Stimulated activated effector memory CD8-positive, alpha-beta T cell treated with anti-CD3 and anti-CD28 coated beads, Interleukin-12 subunit alpha, Interleukin-12 subunit beta, amount 100 ng/mL, for 72 hours (primary cell): Measurements from ENCODE around the gene FNDC3B.
A peak's percentile ranks its signal among the peaks of the same experiment; 100 is the strongest.

Source experiments
- ATAC-seq: fragments of 150-1000 bp; cut with Tn5 transposase; 2 replicates; pipeline ENCODE4 v1.10.0; 2021
- DNase-seq, 2 donors: peaks; one replicate each; pipeline ENCODE4 v3.0.0; 2021 to 2022; ENCODE audit warnings: low spot score in 2 of 2
- H3K27ac Mint-ChIP-seq: one replicate; pipeline ENCODE4 v1.8.0; 2022; ENCODE audit warnings: mild to moderate bottlenecking, mixed read lengths
- H3K36me3 Mint-ChIP-seq: one replicate; pipeline ENCODE4 v1.8.0; 2022; ENCODE audit warnings: mild to moderate bottlenecking, mixed read lengths
- H3K4me1 Mint-ChIP-seq: one replicate; pipeline ENCODE4 v1.8.0; 2022; ENCODE audit warnings: mixed read lengths
- H3K4me3 Mint-ChIP-seq: one replicate; pipeline ENCODE4 v1.8.0; 2022; ENCODE audit warnings: mild to moderate bottlenecking, mixed read lengths
- H3K9me3 Mint-ChIP-seq: one replicate; pipeline ENCODE4 v1.8.0; 2022; ENCODE audit warnings: mixed read lengths

FNDC3B gene

DNA sequence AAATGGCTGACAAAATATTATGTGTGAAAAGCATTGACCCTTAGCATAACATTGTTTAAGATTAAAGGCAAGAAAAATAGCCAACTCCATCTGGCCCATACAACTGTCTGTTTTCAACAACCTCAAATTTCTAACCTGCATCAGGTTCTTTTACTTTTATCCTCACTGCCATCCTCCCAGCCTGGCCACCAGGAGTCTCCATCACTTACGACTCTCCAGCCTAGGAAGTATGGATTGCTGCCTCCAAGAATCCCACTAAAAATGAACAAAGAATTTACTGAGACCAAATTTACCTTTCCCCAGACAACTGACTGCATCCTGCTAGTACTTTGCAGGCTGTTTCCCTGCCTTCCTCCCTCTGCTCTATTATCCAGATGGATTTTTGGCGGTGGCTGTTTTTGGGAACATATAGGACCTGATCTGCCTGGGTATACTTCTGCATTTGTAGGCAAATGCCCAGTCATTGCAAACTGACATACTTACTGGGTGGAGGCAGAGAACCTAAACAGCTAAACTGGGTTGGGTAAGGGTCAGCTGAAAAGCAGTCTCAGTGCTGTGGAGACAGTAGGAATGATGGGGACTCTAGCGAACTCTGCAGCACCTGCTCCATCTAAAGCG, 264.7 kb downstream of the FNDC3B start:
- Mint-ChIP-seq H3K4me1 (no peaks in the 10 kb centered on the region), H3K36me3 (peaks cover 45% of the 10 kb centered on the region), H3K4me3 (no peak overlapping the region), H3K9me3 (no peaks in the 10 kb centered on the region), H3K27ac (no peak overlapping the region)
- ATAC-seq, result no peak
- DNase-seq, result no peak

DNA sequence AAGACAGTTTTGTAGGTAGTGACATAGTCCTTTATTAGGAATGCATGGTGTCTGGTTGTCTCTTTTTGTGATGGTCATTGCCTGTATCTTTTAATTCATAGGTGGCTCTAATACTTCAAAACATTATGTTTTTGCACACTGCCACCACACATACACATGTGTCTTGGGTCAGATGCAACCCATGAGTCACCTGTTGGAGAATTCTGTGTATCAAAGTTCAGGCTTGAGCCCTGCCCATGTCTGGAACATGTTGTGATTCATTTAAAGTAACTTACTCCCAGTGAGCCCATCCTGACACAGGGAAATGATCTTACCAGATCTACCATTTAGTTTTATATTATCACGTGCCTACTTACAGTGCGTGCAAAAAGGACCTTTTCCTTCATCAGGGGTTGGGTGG, 266.2 kb downstream of the FNDC3B start:
- peaks cover 45% of the 10 kb centered on the region for H3K36me3 Mint-ChIP-seq
- no peak for ATAC-seq
- H3K27ac Mint-ChIP-seq, result no peak overlapping the region
- no peaks in the 10 kb centered on the region for H3K4me1 Mint-ChIP-seq
- H3K9me3 Mint-ChIP-seq, result no peaks in the 10 kb centered on the region
- no peak for DNase-seq
- H3K4me3 Mint-ChIP-seq, result no peak overlapping the region

DNA sequence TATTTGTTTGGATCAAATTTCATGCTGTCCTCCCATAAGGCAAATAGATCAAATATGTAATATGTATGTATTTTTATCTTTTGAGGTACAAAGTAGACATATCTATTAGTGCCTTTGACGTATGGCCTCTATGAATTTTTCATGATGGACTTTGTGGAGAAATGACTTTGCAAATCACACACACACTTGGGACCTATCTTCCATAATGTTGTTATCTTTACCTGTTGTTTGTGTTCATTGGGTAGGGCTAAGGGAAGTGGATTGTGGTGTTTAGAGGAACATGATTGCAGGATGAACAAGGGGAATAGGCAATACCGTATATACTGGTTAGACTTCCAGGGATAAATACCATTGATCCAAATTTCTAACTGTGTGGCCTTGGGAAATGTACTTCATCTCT, 266.6 kb downstream of the FNDC3B start:
- H3K36me3 Mint-ChIP-seq, result peaks cover 48% of the 10 kb centered on the region
- H3K4me1 Mint-ChIP-seq, result no peaks in the 10 kb centered on the region
- DNase-seq (no peak), ATAC-seq (no peak)
- no peak overlapping the region for H3K27ac Mint-ChIP-seq
- no peaks in the 10 kb centered on the region for H3K9me3 Mint-ChIP-seq
- no peak overlapping the region for H3K4me3 Mint-ChIP-seq

DNA sequence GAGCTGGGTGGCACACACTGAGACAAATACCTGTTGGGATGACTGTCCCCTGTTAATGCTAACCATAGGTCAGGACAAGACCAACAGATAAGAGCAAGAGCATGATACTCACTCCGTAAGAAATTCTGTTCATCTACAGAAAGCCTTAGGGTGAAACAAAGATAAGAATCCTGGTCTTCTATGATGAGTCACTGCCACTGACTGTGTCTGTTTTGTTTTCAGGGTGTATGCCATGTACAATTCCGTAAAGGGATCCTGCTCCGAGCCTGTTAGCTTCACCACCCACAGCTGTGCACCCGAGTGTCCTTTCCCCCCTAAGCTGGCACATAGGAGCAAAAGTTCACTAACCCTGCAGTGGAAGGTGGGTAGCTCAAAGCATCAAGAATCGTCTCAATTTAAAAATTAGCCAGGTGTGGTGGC, 267.8 kb downstream of the FNDC3B start:
- no peak overlapping the region for H3K27ac Mint-ChIP-seq
- no peak for ATAC-seq
- no peaks in the 10 kb centered on the region for H3K9me3 Mint-ChIP-seq
- H3K4me3 Mint-ChIP-seq, result no peak overlapping the region
- no peak for DNase-seq
- peaks cover 59% of the 10 kb centered on the region for H3K36me3 Mint-ChIP-seq
- no peaks in the 10 kb centered on the region for H3K4me1 Mint-ChIP-seq

DNA sequence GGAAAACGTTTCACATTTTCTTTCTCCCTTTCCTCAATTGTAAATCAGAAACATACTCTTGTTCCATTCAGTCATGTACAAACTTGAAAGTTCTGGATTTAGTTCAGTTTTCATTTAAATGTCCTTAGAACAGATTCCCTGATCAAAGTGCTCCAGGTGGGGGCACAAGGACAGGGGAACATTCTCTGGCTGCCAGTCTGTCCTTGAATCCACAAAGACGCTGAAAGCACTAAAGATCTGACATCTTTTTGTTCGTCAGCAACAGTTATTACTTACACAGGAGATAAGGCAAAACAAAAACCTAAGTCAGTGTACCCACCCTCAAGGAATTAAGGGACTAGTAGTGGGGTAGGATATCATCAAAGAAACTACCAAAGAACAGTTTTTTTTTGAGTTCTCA, 269.7 kb downstream of the FNDC3B start:
- no peaks in the 10 kb centered on the region for H3K9me3 Mint-ChIP-seq
- H3K27ac Mint-ChIP-seq, result peak overlapping the region; percentile 40
- no peak for DNase-seq
- H3K36me3 Mint-ChIP-seq, result peaks cover 70% of the 10 kb centered on the region
- H3K4me1 Mint-ChIP-seq, result no peaks in the 10 kb centered on the region
- no peak for ATAC-seq
- H3K4me3 Mint-ChIP-seq, result no peak overlapping the region

DNA sequence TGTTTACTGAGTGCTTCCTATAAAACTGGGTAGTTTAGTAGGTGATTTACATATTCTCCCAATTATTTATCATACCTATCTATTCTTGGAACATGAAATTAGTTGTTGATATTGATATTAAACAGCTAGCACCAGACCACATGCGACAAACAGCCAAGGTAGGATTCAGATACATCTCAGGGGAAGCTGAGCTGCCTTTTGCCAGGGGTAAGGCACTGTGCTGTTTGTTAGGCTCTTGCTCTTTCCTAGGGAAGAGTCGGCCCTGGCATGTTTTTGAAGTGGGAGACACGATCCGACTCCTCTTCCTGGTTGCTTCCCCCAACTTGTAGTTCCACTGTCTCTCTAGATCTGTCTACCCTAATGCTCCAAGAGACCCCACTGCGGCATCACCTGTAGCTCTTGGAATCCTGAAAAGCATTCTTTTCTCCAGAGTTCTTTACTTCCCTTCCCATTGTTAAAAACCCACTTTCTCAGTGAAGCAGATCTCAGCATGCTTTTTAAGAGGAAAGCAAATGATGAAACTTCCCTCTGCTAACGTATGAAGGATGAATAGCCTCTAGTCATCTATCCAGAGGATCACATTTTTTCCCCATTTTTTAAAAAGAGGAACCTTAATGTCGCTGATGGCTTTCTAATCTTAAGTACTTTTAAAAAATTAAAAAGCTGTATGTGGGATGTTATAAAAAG, 270.5 kb downstream of the FNDC3B start:
- Mint-ChIP-seq H3K36me3 (peaks cover 66% of the 10 kb centered on the region), H3K4me1 (no peaks in the 10 kb centered on the region), H3K27ac (no peak overlapping the region), H3K4me3 (no peak overlapping the region), H3K9me3 (no peaks in the 10 kb centered on the region)
- DNase-seq (no peak), ATAC-seq (no peak)

DNA sequence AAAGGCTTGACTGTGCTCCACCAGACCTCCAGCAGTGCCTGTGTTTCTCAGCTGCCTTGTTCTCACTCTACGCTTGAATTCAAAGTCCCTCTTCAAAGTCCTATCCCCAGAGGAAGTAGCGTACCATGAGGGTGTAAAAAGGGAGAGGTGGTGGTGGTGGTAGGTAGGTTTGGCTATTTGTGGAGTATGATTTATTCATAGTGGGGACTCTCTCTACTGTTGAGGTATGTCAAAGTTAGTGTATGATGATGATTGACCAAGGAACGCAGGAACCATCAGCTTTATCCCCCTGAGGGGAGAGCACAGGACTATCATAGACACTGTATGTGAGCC, 271.0 kb downstream of the FNDC3B start:
- Mint-ChIP-seq H3K27ac (no peak overlapping the region), H3K36me3 (peaks cover 71% of the 10 kb centered on the region)

DNA sequence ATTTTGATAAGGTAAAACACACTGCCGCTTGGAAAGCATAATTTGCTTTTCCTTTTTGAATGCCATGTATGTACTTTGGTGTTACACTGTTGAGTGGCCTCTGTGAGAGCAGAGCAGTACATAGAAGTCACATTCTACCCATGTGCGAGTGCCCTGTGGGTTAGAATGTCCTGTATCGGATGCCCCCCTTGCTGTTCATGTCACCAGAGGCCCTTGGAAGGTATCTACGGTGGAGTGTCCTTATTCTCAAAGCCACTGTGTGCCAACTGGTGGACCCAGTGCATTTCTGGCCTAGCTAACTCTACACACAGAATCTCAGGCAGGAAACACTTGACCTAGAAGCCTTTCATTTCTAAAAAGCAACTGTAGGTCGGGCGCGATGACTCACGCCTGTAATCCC, 271.8 kb downstream of the FNDC3B start:
- peaks cover 79% of the 10 kb centered on the region for H3K36me3 Mint-ChIP-seq
- no peak overlapping the region for H3K27ac Mint-ChIP-seq

More for the DNA sequence above, 271.0 kb downstream of the FNDC3B start:
- ATAC-seq (no peak), DNase-seq (no peak)
- Mint-ChIP-seq H3K4me1 (no peaks in the 10 kb centered on the region), H3K4me3 (no peak overlapping the region), H3K9me3 (no peaks in the 10 kb centered on the region)

DNA sequence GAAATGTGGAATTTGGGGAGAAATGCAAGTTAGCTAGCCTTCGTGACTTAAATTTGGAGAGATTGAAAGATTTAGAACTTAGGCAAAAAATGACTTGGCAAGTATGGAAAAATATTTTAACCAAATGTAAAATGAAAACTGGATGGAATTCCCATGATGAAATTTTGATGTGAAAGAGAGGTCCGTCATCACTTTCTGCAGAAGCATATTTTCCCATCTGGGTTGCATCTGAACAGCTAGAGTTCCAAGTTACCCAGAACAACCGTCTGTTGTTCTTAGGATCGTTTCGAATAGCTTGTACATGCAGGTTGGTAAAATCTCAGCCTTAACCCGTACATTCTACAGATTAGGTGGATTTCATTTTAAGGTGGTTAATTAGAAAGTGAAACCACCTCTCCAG, 272.6 kb downstream of the FNDC3B start:
- DNase-seq (no peak), ATAC-seq (no peak)
- Mint-ChIP-seq H3K36me3 (peaks cover 85% of the 10 kb centered on the region), H3K4me3 (no peak overlapping the region), H3K4me1 (no peaks in the 10 kb centered on the region), H3K27ac (no peak overlapping the region), H3K9me3 (no peaks in the 10 kb centered on the region)

More for the DNA sequence above, 271.8 kb downstream of the FNDC3B start:
- no peak overlapping the region for H3K4me3 Mint-ChIP-seq
- no peaks in the 10 kb centered on the region for H3K4me1 Mint-ChIP-seq
- no peaks in the 10 kb centered on the region for H3K9me3 Mint-ChIP-seq
- ATAC-seq (no peak), DNase-seq (no peak)

DNA sequence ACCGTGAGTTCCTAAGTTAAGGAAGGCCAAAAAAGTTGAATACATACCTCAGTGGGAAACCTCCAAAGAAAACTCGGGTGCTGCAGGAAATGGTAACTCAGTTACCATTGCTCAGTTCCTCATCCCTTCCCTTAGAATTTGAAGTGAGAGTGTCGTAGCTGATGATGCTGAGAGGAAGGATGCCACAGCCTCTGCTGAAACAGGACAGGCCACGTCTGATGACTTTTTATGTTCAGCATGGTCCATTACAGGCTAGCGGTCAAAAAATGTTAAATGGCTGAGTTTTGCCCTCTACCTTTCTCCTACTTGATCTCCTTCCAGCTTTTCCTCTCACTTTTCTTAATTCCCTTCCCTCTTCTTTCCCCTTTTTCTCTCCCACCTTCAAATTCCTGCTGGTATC, 273.3 kb downstream of the FNDC3B start:
- H3K27ac Mint-ChIP-seq, result no peak overlapping the region
- H3K4me1 Mint-ChIP-seq, result peaks cover 2% of the 10 kb centered on the region
- peaks cover 85% of the 10 kb centered on the region for H3K36me3 Mint-ChIP-seq
- no peaks in the 10 kb centered on the region for H3K9me3 Mint-ChIP-seq
- H3K4me3 Mint-ChIP-seq, result no peak overlapping the region
- no peak for DNase-seq
- no peak for ATAC-seq

DNA sequence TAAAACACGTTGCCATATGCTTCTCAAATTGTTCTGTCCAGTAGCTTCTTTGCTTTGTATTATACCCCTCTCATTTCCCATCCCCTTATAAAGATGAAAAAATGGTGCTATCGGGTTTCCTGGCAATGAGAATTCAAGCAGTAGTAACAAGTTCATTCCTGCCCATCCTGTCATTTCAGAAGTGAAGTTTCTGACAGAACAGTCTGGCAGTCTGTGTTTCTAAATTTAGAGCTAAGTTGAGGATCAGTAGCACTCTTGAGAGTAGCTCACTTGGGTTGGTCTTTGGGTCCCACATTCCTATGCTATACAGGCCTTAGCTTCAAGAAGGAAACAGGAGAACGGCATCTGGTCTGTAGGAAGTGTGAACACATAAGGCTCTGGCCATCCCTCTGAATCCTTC, 274.3 kb downstream of the FNDC3B start:
- Mint-ChIP-seq H3K4me1 (peaks cover 8% of the 10 kb centered on the region), H3K36me3 (peaks cover 75% of the 10 kb centered on the region), H3K27ac (peak overlapping the region; percentile 14), H3K9me3 (no peaks in the 10 kb centered on the region), H3K4me3 (no peak overlapping the region)
- no peak for ATAC-seq
- no peak for DNase-seq

DNA sequence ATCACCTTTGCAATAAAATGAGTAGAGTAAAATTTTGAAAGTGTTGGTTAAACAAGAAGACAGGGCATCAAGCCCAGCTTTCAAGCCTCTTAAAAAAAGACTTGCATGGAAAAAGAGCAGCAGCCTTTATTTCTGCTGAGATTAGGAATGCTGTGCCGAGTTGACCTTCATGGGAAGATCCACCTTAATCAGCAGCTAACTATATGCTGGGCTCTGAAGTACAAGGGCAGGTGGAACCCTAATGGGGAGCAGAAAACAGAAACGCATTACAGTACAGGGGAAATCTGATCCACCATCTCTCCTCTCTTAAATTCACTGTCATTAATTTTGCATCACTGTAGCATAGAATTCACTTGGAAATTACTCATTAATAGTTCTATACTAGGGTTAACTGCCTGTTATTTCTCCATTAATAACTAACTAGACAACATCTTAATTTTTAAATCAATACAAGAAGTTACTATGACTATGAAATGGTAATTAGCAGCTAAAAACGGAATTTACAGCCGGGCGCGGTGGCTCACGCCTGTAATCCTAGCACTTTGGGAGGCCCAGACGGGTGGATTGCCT, 275.3 kb downstream of the FNDC3B start:
- peaks cover 74% of the 10 kb centered on the region for H3K36me3 Mint-ChIP-seq
- DNase-seq (no peak), ATAC-seq (no peak)
- no peaks in the 10 kb centered on the region for H3K9me3 Mint-ChIP-seq
- H3K27ac Mint-ChIP-seq, result no peak overlapping the region
- no peak overlapping the region for H3K4me3 Mint-ChIP-seq
- peaks cover 8% of the 10 kb centered on the region for H3K4me1 Mint-ChIP-seq

DNA sequence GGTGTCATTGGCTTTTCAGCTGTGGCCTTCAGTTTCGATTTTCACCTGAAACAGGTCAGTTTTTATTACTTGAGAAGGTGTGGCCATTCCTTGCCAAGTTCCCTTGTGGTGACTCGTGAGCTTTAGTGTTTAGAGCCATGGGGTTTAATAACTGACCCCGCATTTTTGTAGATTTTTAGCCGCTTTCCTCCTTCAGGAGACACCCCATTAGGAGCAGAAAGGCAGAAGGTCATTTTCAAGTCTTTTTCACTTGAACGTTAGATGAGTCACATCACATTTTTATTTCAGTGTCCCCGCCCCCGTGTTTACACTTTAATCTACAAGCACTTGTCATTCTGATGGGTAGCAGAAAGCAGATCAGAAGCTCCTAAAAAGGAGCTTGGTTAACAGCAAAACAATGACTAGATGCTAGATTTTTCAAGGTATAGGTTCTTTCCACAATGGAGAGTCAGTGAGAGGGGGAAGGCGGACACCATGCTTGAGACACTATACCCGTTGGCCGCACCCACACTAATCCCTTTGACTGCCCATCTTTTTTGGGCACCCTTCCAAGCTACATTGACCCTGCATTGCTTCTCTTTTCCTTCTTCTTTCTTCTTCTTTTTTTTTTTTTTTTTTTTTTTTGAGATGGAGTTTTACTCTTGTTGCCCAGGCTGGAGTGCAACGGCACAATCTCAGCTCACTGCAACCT, 276.2 kb downstream of the FNDC3B start:
- peak; percentile 67 for ATAC-seq
- Mint-ChIP-seq H3K36me3 (peaks cover 74% of the 10 kb centered on the region), H3K4me1 (peaks cover 8% of the 10 kb centered on the region), H3K4me3 (no peak overlapping the region), H3K9me3 (no peaks in the 10 kb centered on the region), H3K27ac (peak overlapping the region; percentile 37)
- DNase-seq, result no peak

DNA sequence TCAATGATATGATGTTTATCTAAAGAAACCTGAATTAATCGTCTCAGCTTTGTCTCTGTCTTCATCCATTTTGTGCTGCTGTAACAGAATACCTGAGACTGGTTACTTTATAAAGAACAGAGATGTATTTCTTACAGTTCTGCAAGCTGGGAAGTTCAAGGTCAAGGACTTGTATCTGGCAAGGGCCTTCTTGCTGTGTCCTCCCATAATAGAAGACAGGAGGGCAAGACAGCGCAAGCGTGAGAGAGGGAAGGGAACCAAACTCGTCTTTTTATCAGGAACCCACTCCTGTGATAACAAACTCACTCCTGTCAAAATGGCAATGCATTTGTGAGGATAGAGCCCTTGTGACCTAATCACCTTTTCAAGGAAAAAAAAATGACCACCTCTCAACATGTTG, 277.4 kb downstream of the FNDC3B start:
- peaks cover 65% of the 10 kb centered on the region for H3K36me3 Mint-ChIP-seq
- no peak for DNase-seq
- H3K4me1 Mint-ChIP-seq, result peaks cover 8% of the 10 kb centered on the region
- no peak for ATAC-seq
- no peak overlapping the region for H3K27ac Mint-ChIP-seq
- H3K9me3 Mint-ChIP-seq, result no peaks in the 10 kb centered on the region
- no peak overlapping the region for H3K4me3 Mint-ChIP-seq

DNA sequence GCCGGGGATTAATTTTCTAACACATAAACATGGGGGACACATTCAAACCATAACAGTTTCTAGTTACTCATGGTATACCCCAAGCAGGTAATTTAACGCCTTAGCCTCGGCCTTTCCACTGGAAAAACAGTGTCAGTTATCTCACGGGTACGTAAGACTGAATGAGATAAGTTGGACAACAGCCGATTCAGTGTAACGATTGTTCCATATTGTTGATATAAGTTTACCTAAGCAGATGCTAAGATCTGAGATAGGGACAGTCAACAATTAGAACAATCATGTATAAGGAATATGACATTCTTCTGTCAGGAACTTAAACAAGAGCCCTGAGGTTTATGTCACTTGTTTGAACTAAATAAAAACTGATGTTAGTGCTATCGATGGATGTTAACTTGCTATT, 278.1 kb downstream of the FNDC3B start:
- ATAC-seq (no peak), DNase-seq (no peak)
- peaks cover 8% of the 10 kb centered on the region for H3K4me1 Mint-ChIP-seq
- H3K4me3 Mint-ChIP-seq, result no peak overlapping the region
- peaks cover 64% of the 10 kb centered on the region for H3K36me3 Mint-ChIP-seq
- no peaks in the 10 kb centered on the region for H3K9me3 Mint-ChIP-seq
- H3K27ac Mint-ChIP-seq, result peak overlapping the region; percentile 53

DNA sequence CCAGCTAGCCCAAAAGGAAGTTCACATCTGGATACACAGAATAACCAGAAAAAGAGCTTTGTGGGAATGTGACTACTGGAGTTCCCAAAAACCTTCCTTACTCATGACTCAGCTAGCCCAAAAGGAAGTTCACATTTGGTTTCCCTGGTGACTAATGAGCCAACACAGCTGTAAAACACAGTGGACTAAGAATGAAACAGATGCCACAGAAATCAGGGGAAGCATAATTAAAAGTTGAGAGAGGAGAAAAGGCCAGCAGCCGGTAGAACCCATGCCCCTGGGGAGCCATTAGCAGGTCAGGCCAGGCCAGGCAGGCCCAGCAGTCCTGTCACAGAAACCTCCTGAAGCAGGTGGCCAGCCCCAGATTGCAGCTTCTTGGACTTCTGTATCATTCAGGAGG, 278.6 kb downstream of the FNDC3B start:
- no peaks in the 10 kb centered on the region for H3K9me3 Mint-ChIP-seq
- H3K36me3 Mint-ChIP-seq, result peaks cover 64% of the 10 kb centered on the region
- ATAC-seq (peak; percentile 32), DNase-seq (no peak)
- H3K27ac Mint-ChIP-seq, result peak overlapping the region; percentile 53
- H3K4me3 Mint-ChIP-seq, result no peak overlapping the region
- peaks cover 8% of the 10 kb centered on the region for H3K4me1 Mint-ChIP-seq
